Activated CD4-positive, alpha-beta memory T cell treated with anti-CD3 and anti-CD28 coated beads for 36 hours (primary cell): ENCODE data around the gene GLYATL3. TPM values are rescaled to one million over a fixed set of nuclear protein-coding genes. Genes with fewer than 3 reads are reported as not detected.

Source experiments
- CTCF ChIA-PET: fragments of 350-600 bp; sonication (Branson Sonifier 250); formaldehyde crosslinking; loops from one replicate; lab custom pipeline; 2021; ENCODE audit warnings: antibody characterized with exemption, inconsistent platforms; lab: Charles Lee
- POLR2A ChIA-PET: fragments of 350-600 bp; sonication (Branson Sonifier 250); formaldehyde crosslinking; loops from one replicate; lab custom pipeline; 2021; ENCODE audit warnings: antibody characterized with exemption; lab: Charles Lee
- DNase-seq: peaks from one replicate; pipeline ENCODE4 v3.0.0-alpha.2; 2020
- H3K27ac Mint-ChIP-seq: one replicate; pipeline ENCODE4 v1.8.0; 2021; ENCODE audit warnings: mixed read lengths
- H3K27me3 Mint-ChIP-seq: one replicate; pipeline ENCODE4 v1.8.0; 2021; ENCODE audit warnings: mixed read lengths
- H3K36me3 Mint-ChIP-seq: one replicate; pipeline ENCODE4 v1.8.0; 2021; ENCODE audit warnings: mixed read lengths
- H3K4me1 Mint-ChIP-seq: one replicate; pipeline ENCODE4 v1.8.0; 2021; ENCODE audit warnings: low read depth, mixed read lengths
- H3K4me3 Mint-ChIP-seq: one replicate; pipeline ENCODE4 v1.8.0; 2021; ENCODE audit warnings: mild to moderate bottlenecking, mixed read lengths
- H3K9me3 Mint-ChIP-seq: one replicate; pipeline ENCODE4 v1.8.0; 2021; ENCODE audit warnings: mixed read lengths
- intact Hi-C: fragments of 100-400 bp; cut with micrococcal nuclease; formaldehyde crosslinking; loops from one replicate; pipeline ENCODE4 v1.15.1; 2023
- total RNA-seq, 2 experiments: library from RNA; stranded (reverse); gene quantifications; one replicate each; pipeline ENCODE4 v1.2.3, GENCODE V29; 2021

Gene GLYATL3
- total RNA-seq, 2 experiments from 2014 or later = not detected

DNA sequence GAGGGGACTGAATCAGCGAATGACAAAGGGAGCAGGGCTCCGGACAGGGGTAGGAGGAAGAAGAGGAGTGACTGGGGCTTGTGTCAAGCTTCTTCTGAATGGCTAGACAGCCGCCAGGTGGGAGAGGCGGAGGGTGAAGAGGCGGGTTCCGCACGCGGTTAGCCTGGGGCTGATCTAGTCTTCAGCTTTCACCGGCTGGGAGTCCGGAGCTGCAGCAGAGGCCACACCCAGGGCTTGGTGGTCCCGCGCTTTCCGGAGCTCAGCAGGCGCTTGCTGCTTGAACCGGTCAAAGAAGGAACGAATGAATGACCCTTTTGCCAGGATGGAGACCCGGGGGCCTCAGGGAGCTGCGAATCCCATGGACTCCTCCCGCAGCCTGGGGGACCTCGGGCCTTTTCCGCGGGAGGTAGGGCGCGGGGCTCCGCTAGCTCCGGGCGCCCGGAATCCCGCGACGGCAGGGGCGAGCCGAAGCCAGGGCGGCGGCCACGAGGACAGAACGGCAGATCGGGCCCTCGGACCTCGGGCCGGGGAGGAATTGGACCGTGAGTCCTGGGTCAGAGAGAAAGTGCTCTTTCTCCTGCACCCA lies 50.9 kb downstream of the GLYATL3 start, which contains the start of gene C6orf141:
Gene C6orf141, plus strand, starts transcription at position 177 of the 586 bp plus-strand sequence. Its CDS starts 125 bp downstream, at position 302.
- no peaks in the 10 kb centered on the region for H3K36me3 Mint-ChIP-seq
- peak; percentile 49 for DNase-seq
- POLR2A ChIA-PET = no interaction called here

DNA sequence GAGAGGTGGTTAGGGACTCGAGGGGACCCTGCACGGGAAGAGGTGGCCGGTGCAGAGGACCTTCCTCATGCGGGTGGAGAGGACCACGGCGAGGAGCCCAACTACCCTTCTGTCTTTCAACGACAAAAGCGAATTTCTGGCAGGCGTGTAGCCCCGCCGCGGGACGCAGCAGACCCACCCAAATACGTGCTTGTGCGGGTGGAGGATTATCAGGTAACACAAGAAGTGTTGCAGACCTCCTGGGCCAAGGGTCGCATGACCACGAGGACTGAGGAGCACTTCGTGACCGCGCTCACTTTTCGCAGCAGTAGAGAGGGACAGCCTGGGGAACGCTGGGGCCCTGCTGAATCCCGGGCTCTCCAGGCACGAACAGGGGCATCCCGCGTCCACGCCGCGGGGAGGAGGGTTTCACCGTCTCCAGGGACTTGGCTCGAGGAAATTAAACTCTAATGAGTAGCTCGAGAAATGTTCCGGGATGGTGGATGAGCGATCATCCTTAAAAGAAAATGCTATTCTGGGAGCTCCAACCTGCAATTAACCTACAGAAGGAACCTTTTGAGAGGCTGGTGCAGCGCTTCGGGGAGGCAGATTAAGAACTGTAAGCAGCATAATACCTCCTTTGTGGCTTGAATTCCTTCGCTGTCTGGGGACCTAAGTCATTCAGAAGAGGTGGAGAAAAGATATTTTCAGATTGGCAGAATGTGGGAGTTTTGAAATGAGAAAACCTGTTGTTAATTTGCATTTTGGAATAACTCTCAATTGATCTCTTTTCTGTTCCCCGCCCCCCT lies 51.5 kb downstream of the GLYATL3 start:
- peaks cover 29% of the 10 kb centered on the region for H3K27me3 Mint-ChIP-seq
- H3K36me3 Mint-ChIP-seq = no peaks in the 10 kb centered on the region
- H3K4me3 Mint-ChIP-seq = peak overlapping the region; percentile 62
- peak; percentile 13 for DNase-seq
- H3K9me3 Mint-ChIP-seq = no peaks in the 10 kb centered on the region
- H3K4me1 Mint-ChIP-seq = peaks cover 23% of the 10 kb centered on the region
- ChIA-PET POLR2A (no interaction called here), CTCF (interaction anchor here (1.2 to 4.6 kb wide), 2 partner anchors 16 to 19 kb away, joined by 4 to 27 read pairs; no protein-coding TSS in a partner anchor)
- H3K27ac Mint-ChIP-seq = no peak overlapping the region
- intact Hi-C loops = loop anchor here (2.0 kb wide), 1 partner anchor 88 kb away; the partner anchor contains the start of genes CENPQ and MMUT

More for the DNA sequence above, 50.9 kb downstream of the GLYATL3 start, which contains the start of gene C6orf141:
- Mint-ChIP-seq H3K27ac (no peak within 1 kb of the TSS), H3K9me3 (no peaks in the 10 kb centered on the region), H3K4me3 (peak within 1 kb of the TSS; percentile 62), H3K27me3 (peaks cover 29% of the 10 kb centered on the region), H3K4me1 (peaks cover 23% of the 10 kb centered on the region)
- CTCF ChIA-PET = interaction anchor here (1.2 to 4.6 kb wide), 2 partner anchors 16 to 19 kb away, joined by 4 to 27 read pairs; no protein-coding TSS in a partner anchor
- intact Hi-C loops = loop anchor here (2.0 kb wide), 1 partner anchor 88 kb away; the partner anchor contains the start of genes CENPQ and MMUT

DNA sequence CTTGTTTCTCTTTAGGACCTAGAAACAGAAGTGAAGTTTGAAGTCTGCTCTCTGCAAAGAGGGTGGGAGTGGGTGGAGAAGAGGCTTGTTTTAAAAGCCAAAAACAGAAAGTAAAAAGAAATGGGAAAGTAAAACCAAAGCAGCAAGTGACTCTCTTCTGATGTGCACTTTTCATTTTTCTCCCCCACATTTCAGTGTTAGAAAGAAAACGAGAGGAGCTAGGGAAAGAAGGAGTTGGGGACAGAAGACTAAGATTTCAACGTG lies 52.1 kb downstream of the GLYATL3 start:
- Mint-ChIP-seq H3K27me3 (peaks cover 26% of the 10 kb centered on the region), H3K36me3 (no peaks in the 10 kb centered on the region), H3K27ac (no peak overlapping the region), H3K4me3 (peak overlapping the region; percentile 62), H3K4me1 (peaks cover 23% of the 10 kb centered on the region), H3K9me3 (no peaks in the 10 kb centered on the region)
- ChIA-PET CTCF (interaction anchor here (1.2 to 4.6 kb wide), 2 partner anchors 17 to 20 kb away, joined by 4 to 27 read pairs; no protein-coding TSS in a partner anchor), POLR2A (no interaction called here)
- DNase-seq = no peak
- intact Hi-C loops = loop anchor here (2.0 kb wide), 1 partner anchor 89 kb away; the partner anchor contains the start of genes CENPQ and MMUT

DNA sequence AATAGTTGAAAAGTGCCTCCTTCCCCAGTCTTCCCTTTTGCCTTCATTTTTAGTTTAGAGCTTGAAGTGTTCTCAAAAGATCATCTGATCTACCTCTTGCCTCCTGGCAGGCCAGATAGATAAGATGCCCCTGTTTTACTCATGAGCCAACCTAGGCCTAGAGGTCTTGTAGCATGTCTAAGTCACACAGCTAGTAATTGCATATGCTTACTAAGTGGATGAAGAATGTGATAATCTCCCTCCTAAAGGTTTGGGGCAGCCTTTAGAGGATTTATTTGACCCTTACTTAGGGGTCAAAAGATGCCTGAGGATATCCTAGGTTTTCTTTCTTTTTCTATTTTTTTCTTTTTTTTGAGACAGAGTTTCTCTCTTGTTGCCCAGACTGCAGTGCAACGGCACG lies 52.9 kb downstream of the GLYATL3 start:
- H3K27ac Mint-ChIP-seq = no peak overlapping the region
- CTCF ChIA-PET = interaction anchor here (4.6 kb wide), 1 partner anchor 21 kb away, joined by 27 read pairs; no protein-coding TSS in a partner anchor
- no peaks in the 10 kb centered on the region for H3K9me3 Mint-ChIP-seq
- POLR2A ChIA-PET = no interaction called here
- no peaks in the 10 kb centered on the region for H3K36me3 Mint-ChIP-seq
- no peak overlapping the region for H3K4me3 Mint-ChIP-seq
- DNase-seq = no peak
- intact Hi-C loops = no loop called here
- peaks cover 25% of the 10 kb centered on the region for H3K27me3 Mint-ChIP-seq
- H3K4me1 Mint-ChIP-seq = peaks cover 23% of the 10 kb centered on the region

DNA sequence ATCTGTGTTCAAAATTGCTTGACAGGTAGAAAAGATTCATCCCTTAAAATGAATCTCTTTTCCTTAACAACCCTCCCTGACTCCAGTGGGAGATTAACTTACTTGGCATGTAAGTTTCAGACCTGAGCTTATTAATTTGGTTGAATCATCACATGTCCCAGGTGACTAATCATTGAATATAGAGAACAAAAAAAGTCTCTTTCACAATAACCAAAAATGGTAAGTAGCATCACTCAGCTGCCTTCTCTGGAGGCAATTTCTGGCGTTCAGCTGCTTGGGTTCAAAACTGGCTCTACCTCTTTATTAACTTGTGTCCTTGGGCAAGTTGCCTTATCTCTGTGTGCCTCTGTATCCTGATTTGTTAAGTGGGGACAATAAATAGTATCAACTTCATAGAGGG lies 53.7 kb downstream of the GLYATL3 start:
- no peaks in the 10 kb centered on the region for H3K36me3 Mint-ChIP-seq
- H3K4me3 Mint-ChIP-seq = no peak overlapping the region
- no peak for DNase-seq
- H3K27ac Mint-ChIP-seq = no peak overlapping the region
- H3K9me3 Mint-ChIP-seq = no peaks in the 10 kb centered on the region
- H3K27me3 Mint-ChIP-seq = peaks cover 25% of the 10 kb centered on the region
- H3K4me1 Mint-ChIP-seq = peaks cover 23% of the 10 kb centered on the region
- CTCF ChIA-PET = interaction anchor here (1.1 to 4.6 kb wide), 3 partner anchors 21 to 53 kb away, joined by 3 to 27 read pairs (median 3); no protein-coding TSS in a partner anchor
- POLR2A ChIA-PET = no interaction called here
- intact Hi-C loops = no loop called here

DNA sequence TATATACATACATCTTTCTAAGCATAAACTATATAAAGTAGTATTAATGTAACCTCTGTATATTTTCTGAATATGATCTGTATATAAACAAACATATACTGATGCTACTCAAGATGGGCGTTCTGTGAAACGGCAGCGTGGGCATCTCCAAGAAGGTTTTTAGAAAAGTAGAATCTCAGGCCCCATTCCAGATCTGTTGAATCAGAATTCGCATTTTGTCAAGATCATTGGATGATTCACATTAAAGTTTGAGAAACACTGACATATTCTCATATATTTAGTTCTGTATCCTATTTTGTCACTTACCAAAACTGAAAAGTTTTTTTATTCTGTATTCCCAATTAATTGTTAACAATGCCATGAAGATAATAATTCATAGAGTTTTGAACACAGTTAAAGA lies 56.2 kb downstream of the GLYATL3 start:
- H3K9me3 Mint-ChIP-seq = no peaks in the 10 kb centered on the region
- ChIA-PET CTCF (no interaction called here), POLR2A (no interaction called here)
- no peaks in the 10 kb centered on the region for H3K36me3 Mint-ChIP-seq
- H3K4me3 Mint-ChIP-seq = no peak overlapping the region
- peaks cover 13% of the 10 kb centered on the region for H3K27me3 Mint-ChIP-seq
- H3K27ac Mint-ChIP-seq = no peak overlapping the region
- intact Hi-C loops = no loop called here
- H3K4me1 Mint-ChIP-seq = peaks cover 17% of the 10 kb centered on the region
- DNase-seq = no peak

DNA sequence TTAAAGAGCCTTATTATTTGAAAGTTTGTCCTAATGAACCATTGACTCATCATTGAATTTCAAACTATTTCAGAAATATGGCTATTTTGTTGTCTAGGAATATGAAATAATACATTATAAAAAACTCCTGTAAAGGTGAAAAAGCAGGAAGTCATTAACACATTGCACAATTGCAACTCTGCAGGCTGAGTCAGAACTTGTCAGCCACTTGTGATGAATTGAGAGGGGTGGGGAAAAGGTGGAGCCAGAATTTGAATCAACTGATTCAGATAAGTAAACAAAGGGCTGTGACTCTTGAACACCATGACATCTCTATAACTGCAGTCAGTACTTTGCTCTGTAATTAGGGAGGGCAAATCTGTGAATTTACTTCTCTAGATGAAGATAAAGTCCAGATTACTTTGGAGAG lies 56.7 kb downstream of the GLYATL3 start:
- H3K4me3 Mint-ChIP-seq = no peak overlapping the region
- H3K27ac Mint-ChIP-seq = no peak overlapping the region
- H3K27me3 Mint-ChIP-seq = peaks cover 8% of the 10 kb centered on the region
- ChIA-PET POLR2A (no interaction called here), CTCF (no interaction called here)
- DNase-seq = peak; percentile 15
- intact Hi-C loops = no loop called here
- no peaks in the 10 kb centered on the region for H3K9me3 Mint-ChIP-seq
- H3K4me1 Mint-ChIP-seq = peaks cover 12% of the 10 kb centered on the region
- H3K36me3 Mint-ChIP-seq = no peaks in the 10 kb centered on the region

DNA sequence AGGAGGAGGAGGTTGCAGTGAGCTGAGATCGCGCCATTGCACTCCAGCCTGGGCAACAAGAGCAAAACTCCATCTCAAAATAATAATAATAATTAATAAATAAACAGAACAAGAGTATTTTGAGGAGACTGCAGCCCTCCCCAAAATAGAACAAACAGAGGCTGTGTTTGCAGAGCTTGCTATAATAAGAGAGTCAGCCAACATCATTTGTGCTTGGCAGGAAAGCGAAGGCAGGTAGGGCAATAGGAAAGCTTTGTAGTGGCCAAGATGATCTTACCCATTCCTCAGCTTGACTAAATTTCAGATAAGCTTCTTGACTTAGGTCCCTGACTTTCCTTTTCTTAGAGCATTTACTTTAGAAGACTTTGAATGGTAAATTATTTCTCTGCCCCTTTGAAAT lies 57.5 kb downstream of the GLYATL3 start:
- peaks cover 4% of the 10 kb centered on the region for H3K27me3 Mint-ChIP-seq
- no peaks in the 10 kb centered on the region for H3K9me3 Mint-ChIP-seq
- ChIA-PET CTCF (interaction anchor here (0.9 to 1.0 kb wide), 2 partner anchors 8 to 26 kb away, joined by 3 read pairs; no protein-coding TSS in a partner anchor), POLR2A (no interaction called here)
- peaks cover 7% of the 10 kb centered on the region for H3K4me1 Mint-ChIP-seq
- intact Hi-C loops = no loop called here
- H3K4me3 Mint-ChIP-seq = no peak overlapping the region
- no peaks in the 10 kb centered on the region for H3K36me3 Mint-ChIP-seq
- H3K27ac Mint-ChIP-seq = no peak overlapping the region
- DNase-seq = no peak

DNA sequence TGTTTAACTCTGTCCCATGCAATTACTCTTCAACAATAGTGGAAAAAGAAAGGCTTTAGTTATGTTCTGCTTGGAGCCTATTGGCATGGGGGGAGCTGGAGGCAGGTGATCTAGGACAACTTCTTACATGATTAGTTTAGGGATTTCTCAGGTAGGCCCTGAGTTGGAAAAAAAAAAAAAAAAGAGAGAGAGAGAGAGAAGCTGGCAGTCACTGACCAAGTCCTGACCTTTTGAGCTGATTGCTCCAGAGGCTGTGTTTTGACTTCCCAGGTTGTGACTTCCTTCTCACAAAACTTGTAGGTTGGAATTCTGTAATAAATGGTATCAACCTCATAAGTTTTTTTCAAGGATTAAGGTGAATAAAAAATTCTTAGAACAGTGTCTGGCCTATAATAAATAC lies 58.5 kb downstream of the GLYATL3 start:
- Mint-ChIP-seq H3K36me3 (no peaks in the 10 kb centered on the region), H3K4me3 (no peak overlapping the region), H3K27ac (no peak overlapping the region), H3K4me1 (peaks cover 4% of the 10 kb centered on the region), H3K9me3 (no peaks in the 10 kb centered on the region), H3K27me3 (peaks cover 2% of the 10 kb centered on the region)
- POLR2A ChIA-PET = no interaction called here
- CTCF ChIA-PET = interaction anchor here (1.0 kb wide), 1 partner anchor 9 kb away, joined by 3 read pairs; no protein-coding TSS in a partner anchor
- DNase-seq = no peak
- intact Hi-C loops = no loop called here

DNA sequence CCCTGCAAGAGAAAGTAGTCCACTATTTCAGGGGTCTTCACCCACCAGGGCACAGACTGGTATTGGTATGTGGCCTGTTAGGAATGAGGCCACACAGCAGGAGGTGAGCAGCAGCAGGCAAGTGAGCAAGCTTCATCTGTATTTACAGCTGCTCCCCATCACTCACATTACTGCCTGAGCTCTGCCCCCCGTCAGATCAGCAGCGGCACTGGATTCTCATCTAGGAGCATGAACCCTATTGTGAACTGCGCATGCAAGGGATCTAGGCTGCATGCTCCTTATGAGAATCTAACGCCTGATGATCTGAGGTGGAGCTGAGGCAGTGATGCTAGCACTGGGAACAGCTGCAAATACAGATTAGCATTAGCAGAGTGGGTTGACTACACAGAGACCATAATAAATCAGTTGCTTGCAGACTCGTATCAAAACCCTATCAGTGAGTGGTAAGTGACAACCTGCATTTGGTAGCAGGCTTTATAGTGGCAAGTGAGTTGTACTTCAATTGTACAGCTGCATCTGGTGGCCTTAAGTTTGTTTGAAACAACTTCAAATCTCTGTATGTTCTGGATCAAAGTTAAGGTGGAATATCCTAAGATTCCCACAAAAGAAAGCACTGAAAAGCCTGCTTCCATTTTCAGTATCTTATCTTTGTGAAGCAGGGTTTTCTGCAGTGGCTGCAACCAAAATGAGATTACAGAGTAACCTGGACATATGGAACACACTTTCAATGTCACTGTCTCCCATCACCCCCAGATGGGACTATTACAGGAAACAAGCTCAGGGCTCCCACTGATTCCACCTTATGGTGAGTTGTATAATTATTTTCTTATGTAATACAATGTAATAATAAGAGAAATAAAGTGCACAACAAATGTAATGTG lies 63.5 kb downstream of the GLYATL3 start:
- Mint-ChIP-seq H3K4me1 (no peaks in the 10 kb centered on the region), H3K9me3 (no peaks in the 10 kb centered on the region), H3K4me3 (no peak overlapping the region), H3K27me3 (peaks cover 4% of the 10 kb centered on the region), H3K36me3 (no peaks in the 10 kb centered on the region), H3K27ac (no peak overlapping the region)
- POLR2A ChIA-PET = no interaction called here
- DNase-seq = no peak
- intact Hi-C loops = no loop called here
- CTCF ChIA-PET = interaction anchor here (0.7 to 1.0 kb wide), 2 partner anchors 31 to 42 kb away, joined by 3 read pairs; no protein-coding TSS in a partner anchor

DNA sequence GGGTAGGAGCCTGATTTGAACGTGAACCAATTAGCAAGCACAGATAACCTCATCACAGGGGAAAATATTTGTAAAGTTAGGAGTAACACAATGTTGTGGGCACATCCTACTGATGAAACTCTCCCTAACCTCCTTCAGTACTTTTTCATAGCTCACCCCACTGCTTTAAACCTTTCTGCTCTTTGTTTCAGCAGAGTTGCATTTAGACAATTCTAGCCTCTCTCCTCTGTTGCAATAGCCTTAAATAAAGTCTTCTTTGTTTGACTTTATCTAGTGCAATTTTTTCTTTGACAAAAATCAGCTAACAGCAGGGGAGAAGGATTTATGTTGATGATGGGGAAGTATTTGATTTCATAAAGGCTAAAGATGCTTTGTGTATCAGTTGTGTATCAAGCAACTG lies 64.8 kb downstream of the GLYATL3 start:
- ChIA-PET POLR2A (no interaction called here), CTCF (no interaction called here)
- H3K4me3 Mint-ChIP-seq = no peak overlapping the region
- H3K4me1 Mint-ChIP-seq = no peaks in the 10 kb centered on the region
- intact Hi-C loops = no loop called here
- no peaks in the 10 kb centered on the region for H3K36me3 Mint-ChIP-seq
- no peaks in the 10 kb centered on the region for H3K9me3 Mint-ChIP-seq
- H3K27ac Mint-ChIP-seq = no peak overlapping the region
- DNase-seq = no peak
- H3K27me3 Mint-ChIP-seq = peaks cover 4% of the 10 kb centered on the region
